Fibroblast of mammary gland (primary cell): ENCODE data around the gene PPP1R12C.
A peak's percentile ranks its signal among the peaks of the same experiment; 100 is the strongest.

Experiments
- DNase-seq: peaks from one replicate; pipeline ENCODE4 v3.0.0-alpha.2; 2010; ENCODE audit warnings: low read depth
- H3K4me3 ChIP-seq: 2 replicates; pipeline ENCODE4 v1.5.1; 2011; ENCODE audit warnings: low read depth, mild to moderate bottlenecking, low read length, moderate library complexity; ENCODE audit not compliant: control insufficient read depth
- CTCF ChIP-seq: conservative IDR thresholded peaks from 2 replicates; pipeline ENCODE4 v1.5.1; 2011; ENCODE audit warnings: low read depth, low read length, inconsistent platforms; ENCODE audit not compliant: control insufficient read depth, insufficient read depth

Gene PPP1R12C

GRCh38 chr19:55116859-55117662 is at the start of gene PPP1R12C:
PPP1R12C (minus strand) TSS chr19:55117637; CDS start chr19:55117543, 94 bp downstream.
- peak within 1 kb of the TSS; percentile 95 for H3K4me3 ChIP-seq
- DNase-seq: no peak
- no peak for TF ChIP-seq CTCF

GRCh38 chr19:55166530-55167268 is 49.3 kb upstream of the PPP1R12C start, which contains the start of gene DNAAF3:
DNAAF3 (minus strand) TSS chr19:55166613; CDS start chr19:55166413, 200 bp downstream.
- H3K4me3 ChIP-seq: peak within 1 kb of the TSS; percentile 56
- peak; percentile 96 for DNase-seq
- no peak for TF ChIP-seq CTCF

- TF ChIP-seq CTCF: peak; percentile 37
- DNase-seq: peak; percentile 61
- peak overlapping the region; percentile 56 for H3K4me3 ChIP-seq
Measured at GRCh38 chr19:55165952-55166529, 48.6 kb upstream of the PPP1R12C start.

GRCh38 chr19:55161571-55162322 is 44.3 kb upstream of the PPP1R12C start:
- H3K4me3 ChIP-seq: no peak overlapping the region
- DNase-seq: no peak
- no peak for TF ChIP-seq CTCF

- DNase-seq: no peak
Measured at GRCh38 chr19:55160986-55161365, 43.5 kb upstream of the PPP1R12C start.

More at GRCh38 chr19:55160986-55161365, 43.5 kb upstream of the PPP1R12C start:
- H3K4me3 ChIP-seq: no peak overlapping the region
- no peak for TF ChIP-seq CTCF
